Suppressor macrophage (primary cell): Measurements from ENCODE around the gene PLA1A.
"Not testable (repeated sequence)": the region's sequence is repeated elsewhere in the genome, so short reads cannot be mapped to it uniquely, and the experiment has no call there.

Experiments used
- DNase-seq, 4 experiments: peaks; one replicate each; pipeline ENCODE4 v3.0.0-alpha.2; 2020 to 2022

Gene PLA1A

GRCh38 chr3:119664370-119664769, 66.7 kb downstream of the PLA1A start:
- DNase-seq, result no peak

- peak in 2 of 4 experiments; percentile 23 to 38 for DNase-seq
These were observed 67.2 kb downstream of the PLA1A start for GRCh38 chr3:119664850-119665379.

- DNase-seq, result no peak
These were observed 68.4 kb downstream of the PLA1A start for GRCh38 chr3:119665954-119666559.

- DNase-seq, result peak in 1 of 4 experiments; percentile 12
These were observed 72.4 kb downstream of the PLA1A start for GRCh38 chr3:119669906-119670570.

GRCh38 chr3:119672776-119673175, 75.1 kb downstream of the PLA1A start:
- no peak for DNase-seq

GRCh38 chr3:119673875-119674274, 76.2 kb downstream of the PLA1A start:
- DNase-seq, result no peak

- DNase-seq, result no peak
These were observed 77.6 kb downstream of the PLA1A start for GRCh38 chr3:119675188-119675874.

GRCh38 chr3:119676020-119676419, 78.3 kb downstream of the PLA1A start:
- DNase-seq, result no peak

GRCh38 chr3:119676771-119677640, 79.3 kb downstream of the PLA1A start, which contains the start of gene COX17:
TSS of gene COX17 (minus strand) at chr3:119677406. CDS start at chr3:119677310, 96 bp downstream.
- peak; percentile 95 to 98 (median 96) for DNase-seq

GRCh38 chr3:119677641-119677934, 79.9 kb downstream of the PLA1A start:
- no peak for DNase-seq

GRCh38 chr3:119678209-119678608, 80.5 kb downstream of the PLA1A start:
- not testable (repeated sequence) for DNase-seq
